ENCODE results near the gene PTGIR.

GRCh38 chr19:46609511-46610412 lies 15.1 kb downstream of the PTGIR start:
- TF ChIP-seq FOXM1 (IDR thresholded peaks at IDR 0.05; ENCODE audit: borderline replicate concordance) (no peak), SUZ12 (IDR thresholded peaks at IDR 0.05) (no peak), PKNOX1 (IDR thresholded peaks at IDR 0.05) (no peak), L3MBTL2 (conservative IDR thresholded peaks at IDR 0.05) (no peak), BHLHE40 (IDR thresholded peaks at IDR 0.05; ENCODE audit: borderline replicate concordance) (no peak), ELF4 (IDR thresholded peaks at IDR 0.05) (no peak), ARNT (IDR thresholded peaks at IDR 0.05) (no peak), SP1 (IDR thresholded peaks at IDR 0.05) (no peak)

Data from HEK293T (cell line).